Glomerular visceral epithelial cell (primary cell): ENCODE results near the gene ZNF654.
"Not testable (repeated sequence)": the region's sequence is repeated elsewhere in the genome, so short reads cannot be mapped to it uniquely, and the experiment has no call there.

ENCODE experiments used
- DNase-seq: peaks from one replicate; pipeline ENCODE4 v3.0.0-alpha.2; 2016; ENCODE audit errors: extremely low spot score

ZNF654 gene

DNA sequence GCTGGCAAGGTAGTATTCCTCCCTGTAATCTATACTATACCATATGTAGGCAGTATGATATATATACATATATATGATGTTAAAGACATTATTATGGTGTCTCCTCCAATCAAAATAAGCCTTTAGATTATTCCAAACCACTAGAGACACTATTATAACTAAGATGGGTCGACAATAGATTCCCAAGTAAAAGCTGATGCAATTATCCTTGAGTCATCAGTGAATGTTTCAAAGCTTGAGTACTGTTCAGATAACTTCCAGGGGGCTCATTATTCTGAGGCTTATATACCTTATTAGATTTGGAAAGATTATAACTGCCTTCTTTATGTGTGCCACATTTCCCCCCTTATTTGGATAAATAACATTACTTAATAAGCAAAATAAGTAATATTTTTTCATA is 78.8 kb downstream of the ZNF654 start:
- DNase-seq: no peak

- peak; percentile 51 for DNase-seq
These were observed 82.5 kb downstream of the ZNF654 start for GRCh38 chr3:88141458-88142083.

GRCh38 chr3:88142094-88142624 is 83.1 kb downstream of the ZNF654 start:
- DNase-seq: no peak

DNA sequence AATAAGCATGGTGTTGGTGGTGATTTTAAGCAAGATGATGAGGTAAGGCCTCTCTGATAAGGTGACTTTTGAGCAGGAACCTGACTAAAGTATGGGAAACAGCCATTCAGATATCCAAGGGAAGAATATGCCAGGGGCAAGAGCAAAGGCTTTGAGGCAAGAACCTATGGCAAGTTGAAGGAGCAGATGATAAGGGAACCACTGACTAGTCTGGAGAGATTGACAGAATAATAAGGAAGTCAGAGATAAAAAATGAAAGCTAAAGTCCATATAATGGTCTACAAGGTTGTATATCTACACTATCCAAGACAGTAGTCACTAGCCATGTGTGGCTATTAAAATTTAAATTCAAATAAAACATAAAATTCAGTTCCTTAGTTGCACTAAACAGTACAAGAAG is 88.2 kb downstream of the ZNF654 start:
- no peak for DNase-seq

GRCh38 chr3:88148651-88149050 is 89.6 kb downstream of the ZNF654 start:
- no peak for DNase-seq

GRCh38 chr3:88149101-88149508 is 90.0 kb downstream of the ZNF654 start:
- DNase-seq: no peak

- peak; percentile 90 for DNase-seq
These were observed 90.7 kb downstream of the ZNF654 start, which contains the start of gene C3orf38 for GRCh38 chr3:88149509-88150362. Gene C3orf38, plus strand, starts transcription at chr3:88149959. Its CDS starts 94 bp downstream, at chr3:88150053.

GRCh38 chr3:88150371-88150770 is 91.3 kb downstream of the ZNF654 start:
- no peak for DNase-seq

DNA sequence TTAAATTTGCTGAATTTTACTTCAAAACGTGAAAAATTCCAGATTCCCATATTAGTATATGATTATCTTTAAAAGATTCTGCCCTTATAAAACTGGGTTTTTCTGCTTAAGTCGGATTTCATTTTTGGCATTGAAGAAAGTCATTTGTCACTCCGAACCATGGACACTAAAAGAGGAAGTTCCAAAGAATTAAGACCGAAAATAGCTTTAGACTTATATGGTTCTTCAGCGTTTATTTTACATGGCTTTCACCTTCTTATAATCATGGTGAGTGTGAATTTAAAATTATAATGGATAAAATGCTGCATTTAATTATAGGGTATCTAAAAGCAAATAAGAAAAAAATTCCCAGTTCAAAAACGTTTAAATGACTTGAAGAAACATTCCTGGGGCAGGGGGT is 91.8 kb downstream of the ZNF654 start:
- no peak for DNase-seq

GRCh38 chr3:88151358-88151757 is 92.3 kb downstream of the ZNF654 start:
- DNase-seq: no peak

DNA sequence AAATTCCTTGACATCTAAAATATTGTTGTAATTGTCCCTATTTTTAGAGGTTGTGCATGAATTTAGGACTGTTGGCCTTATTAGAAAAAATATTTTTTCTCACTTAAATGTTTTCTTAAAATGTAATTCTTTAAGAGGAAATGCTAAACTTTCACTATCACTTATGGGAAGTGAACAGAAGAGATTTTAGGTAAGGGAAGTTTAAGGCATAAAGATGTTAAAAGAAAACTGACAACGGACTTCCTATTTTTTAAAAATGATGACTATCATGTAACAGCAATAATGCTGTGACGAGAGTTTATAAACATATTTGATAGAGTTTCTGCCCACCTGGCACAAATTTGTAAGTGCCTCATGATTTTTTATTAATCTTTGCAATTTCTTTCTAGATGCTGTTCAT is 93.8 kb downstream of the ZNF654 start:
- no peak for DNase-seq

DNA sequence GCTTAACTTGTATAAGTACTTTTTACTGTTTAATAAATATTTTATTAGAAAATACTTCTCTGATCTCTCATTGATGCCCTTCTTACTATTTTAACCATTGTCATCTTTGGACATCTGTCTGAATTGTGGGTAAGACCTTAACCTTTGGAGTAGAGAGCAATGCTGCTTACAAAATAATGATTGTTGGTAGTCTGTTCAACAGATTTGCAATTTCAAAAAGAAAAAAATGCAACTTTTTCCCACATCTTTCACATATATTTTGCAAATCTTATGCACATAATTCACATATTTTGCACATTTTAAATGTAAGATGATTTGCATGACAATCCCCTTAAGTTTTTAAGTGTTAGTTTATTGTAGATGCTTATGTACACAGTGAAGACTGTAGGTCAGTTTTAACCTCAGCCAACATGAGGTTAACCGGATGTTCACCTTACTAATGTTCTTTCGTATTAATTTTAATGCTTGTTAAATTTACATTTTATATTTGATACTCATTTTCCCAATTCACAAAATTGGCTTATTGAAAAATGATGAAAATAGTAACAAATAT is 107.4 kb downstream of the ZNF654 start:
- DNase-seq: no peak

DNA sequence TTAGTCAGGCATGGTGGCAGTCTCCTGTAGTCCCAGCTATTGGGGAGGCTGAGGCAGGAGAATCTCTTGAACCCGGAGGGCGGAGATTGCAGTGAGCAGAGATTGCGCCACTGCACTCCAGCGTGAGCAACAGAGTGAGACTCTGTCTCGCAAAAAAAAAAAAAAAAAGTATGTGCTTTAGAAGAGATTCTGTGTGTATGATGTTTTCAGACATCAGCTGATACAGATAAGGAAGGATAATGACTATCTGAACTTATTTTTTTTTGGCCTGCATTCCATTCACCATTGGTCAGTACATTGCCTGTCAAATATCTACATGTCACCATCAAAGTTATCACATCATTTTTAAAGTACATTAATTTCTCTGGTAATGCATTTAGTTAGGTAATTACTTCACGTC is 108.1 kb downstream of the ZNF654 start:
- no peak for DNase-seq

- DNase-seq: no peak
These were observed 108.6 kb downstream of the ZNF654 start for GRCh38 chr3:88167704-88168103.

- no peak for DNase-seq
These were observed 109.1 kb downstream of the ZNF654 start for GRCh38 chr3:88168171-88168570.

DNA sequence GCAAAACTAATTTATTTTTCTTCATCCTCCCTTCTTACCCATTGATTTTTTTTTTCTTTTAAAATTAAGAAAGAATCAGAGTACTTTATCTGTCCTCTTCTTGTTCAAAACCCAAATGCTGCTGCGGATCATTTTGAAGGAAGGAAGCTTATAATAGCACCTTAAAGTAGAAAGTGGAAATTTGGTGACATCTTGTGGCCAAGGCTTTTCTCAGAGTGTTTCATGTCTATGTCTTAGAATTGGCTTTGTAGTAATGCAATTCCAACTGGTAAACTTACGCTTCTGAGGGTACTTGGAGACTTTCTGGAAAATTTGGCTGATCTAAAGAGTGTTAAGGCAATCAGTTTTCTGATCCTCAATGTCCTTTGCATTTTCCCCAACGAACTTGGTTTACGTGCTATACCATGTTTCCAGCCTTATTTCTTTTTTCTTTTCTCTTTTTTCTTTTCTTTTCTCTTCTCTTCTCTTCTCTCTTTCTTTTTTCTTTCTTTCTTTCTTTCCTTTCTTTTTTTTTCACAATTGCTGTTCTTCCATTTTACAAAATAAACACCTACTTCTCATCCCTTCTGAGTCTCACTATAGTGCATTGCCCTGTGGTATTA is 121.4 kb downstream of the ZNF654 start:
- DNase-seq: peak; percentile 29

- DNase-seq: not testable (repeated sequence)
These were observed 123.3 kb downstream of the ZNF654 start for GRCh38 chr3:88182165-88182918.

DNA sequence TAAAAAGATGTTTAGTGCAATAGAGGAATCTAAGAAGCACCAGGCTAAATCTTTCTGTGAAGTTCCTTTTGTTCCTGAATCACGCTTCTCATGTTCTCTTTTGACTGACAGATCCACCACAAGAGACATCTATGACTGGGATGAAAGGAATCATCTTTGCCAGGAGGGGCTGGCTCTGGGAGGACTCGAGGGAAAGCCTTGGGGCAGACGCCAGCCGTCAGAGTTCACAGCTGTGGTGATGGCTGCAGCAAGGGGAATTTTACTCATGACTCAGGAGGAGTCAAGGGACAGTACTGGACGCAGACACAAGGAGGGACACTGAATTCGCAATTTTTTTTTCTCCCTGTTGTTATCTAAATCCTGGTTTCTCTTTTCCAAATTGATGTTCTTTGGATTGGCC is 129.4 kb downstream of the ZNF654 start:
- no peak for DNase-seq

DNA sequence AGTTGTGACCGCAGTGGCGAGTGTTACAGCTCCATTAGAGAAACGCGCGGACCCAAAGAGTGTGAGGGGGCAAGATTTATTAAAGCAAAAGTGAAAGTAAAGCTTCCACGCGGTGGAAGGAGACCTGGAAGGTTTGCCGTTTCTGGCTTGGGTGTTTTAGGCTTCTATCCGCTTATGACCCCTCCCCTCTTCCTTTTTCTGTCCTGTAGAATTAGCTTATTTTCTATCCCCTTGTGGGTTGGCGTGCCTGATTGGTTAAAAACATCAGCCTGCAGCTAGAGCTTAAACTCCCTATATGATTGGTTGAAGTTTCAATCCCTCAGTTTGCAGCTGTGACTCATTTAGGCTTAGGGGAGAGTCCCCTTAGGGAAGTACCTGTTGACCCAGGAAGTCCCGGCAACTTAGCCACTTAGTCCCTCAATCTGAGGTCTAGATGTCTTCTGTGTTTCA is 130.3 kb downstream of the ZNF654 start:
- DNase-seq: no peak

DNA sequence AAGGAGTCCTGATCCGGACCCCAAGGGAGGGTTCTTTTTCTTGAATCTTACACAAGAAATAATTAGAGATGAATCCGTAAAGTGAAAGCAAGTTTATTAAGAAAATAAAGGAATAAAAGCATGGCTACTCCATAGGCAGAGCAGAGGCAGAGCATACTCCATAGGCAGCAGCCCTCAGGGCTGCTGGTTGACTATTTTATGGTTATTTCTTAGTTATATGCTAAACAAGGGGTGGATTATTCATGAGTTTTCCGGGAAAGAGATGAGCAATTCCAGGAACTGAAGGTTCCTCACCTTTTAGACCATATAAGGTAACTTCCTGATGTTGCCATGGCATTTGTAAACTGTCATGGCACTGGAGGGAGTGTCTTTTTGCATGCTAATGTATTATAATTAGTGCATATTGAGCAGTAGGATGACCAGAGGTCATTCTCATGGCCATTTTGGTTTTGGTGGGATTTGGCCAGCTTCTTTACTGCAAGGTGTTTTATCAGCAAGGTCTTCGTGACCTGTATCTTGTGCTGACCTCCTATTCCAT is 132.9 kb downstream of the ZNF654 start:
- no peak for DNase-seq

GRCh38 chr3:88192631-88193030 is 133.6 kb downstream of the ZNF654 start:
- DNase-seq: no peak
